Measurements from ENCODE around the gene ANKS1B.
A peak's percentile ranks its signal among the peaks of the same experiment; 100 is the strongest.

Gene ANKS1B

DNA sequence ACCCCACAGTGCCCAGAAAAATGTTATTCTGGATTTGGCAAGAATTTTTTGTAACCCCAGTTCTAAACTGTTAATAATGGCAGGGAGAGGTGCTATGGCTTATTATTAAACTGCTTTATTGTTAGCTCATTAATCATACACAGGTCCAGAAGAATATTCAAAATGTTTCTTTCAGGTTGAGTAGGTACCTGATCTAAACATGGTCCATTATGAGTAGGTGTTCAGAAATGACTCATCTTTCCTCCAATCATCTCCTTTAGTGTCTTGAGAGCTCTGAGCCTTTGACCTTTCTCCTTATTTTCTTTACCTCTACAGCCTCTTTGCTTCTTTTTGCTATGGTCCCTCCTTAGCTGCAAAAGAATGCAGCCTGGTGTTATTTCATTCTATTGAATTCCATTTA lies 548.2 kb downstream of the ANKS1B start:
- DNase-seq, result no peak

DNA sequence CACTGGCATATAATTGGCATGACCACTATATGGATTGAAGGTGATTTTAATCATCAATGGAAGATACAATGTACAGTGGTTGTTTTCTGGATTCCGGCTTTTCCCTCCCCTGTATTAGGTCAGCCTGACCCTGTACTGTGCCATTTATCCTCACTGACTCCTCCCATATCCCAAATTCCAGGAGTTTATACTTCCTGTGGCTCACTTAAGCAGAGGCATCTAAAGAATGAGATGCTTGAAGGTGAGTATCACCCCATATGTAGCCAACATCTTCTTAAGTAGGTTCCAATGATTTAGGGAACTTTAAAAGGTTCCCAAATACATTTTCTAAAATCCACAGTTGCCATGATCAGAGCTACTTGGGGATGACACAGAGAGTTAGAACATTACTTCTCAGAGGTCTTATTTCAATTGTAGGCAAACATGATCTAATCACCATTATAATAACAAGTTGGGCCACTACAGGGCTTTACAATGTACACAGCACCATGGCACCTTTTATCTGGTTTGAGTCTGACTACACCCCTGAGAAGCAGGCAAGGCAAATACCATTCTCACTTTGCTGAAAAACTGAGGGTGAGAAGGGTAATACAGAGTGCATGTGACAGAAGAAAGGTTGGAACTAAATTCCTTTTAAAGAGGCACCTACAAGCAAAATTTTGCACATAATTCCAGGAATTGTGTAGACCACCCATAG lies 549.5 kb downstream of the ANKS1B start:
- DNase-seq, result no peak

DNA sequence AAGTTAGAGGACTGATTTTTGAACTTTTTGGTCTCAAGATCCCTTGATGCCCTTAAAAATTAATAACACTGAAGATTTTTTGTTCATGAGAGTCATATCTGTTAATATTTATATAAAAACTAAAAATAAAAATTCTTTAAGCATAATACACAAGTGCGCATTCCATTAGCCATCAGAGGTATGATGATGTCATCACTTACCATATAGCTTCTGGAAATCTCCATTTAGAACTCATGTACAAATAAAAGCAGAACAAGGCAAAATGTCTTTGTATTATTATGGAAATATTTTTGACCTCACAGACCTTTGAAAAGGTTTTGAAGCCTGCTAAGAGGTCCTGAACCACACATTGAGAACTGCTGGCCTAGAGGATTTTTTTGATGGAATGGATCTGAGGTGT lies 551.6 kb downstream of the ANKS1B start:
- DNase-seq, result no peak

- no peak for DNase-seq
These were observed 553.5 kb downstream of the ANKS1B start for GRCh38 chr12:99431203-99431602.

DNA sequence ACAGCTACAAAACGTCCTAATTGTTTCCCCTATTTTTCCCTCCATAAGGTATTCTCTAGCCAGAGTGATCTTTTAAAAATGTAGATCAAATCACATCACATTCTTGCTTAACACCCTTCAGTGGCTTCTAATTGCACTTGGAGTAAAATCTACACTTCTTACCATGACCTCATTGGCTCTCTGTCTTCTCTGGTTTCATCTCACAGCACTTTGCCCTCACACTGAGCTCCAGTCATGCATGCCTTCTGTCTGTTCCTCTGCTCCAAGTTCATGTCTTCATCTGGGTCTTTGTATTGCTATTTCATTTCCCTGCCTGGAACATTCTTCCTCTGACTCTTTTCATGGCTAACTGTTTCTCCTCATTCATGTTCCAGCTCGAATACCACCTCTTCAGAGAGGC lies 557.6 kb downstream of the ANKS1B start:
- DNase-seq, result no peak

DNA sequence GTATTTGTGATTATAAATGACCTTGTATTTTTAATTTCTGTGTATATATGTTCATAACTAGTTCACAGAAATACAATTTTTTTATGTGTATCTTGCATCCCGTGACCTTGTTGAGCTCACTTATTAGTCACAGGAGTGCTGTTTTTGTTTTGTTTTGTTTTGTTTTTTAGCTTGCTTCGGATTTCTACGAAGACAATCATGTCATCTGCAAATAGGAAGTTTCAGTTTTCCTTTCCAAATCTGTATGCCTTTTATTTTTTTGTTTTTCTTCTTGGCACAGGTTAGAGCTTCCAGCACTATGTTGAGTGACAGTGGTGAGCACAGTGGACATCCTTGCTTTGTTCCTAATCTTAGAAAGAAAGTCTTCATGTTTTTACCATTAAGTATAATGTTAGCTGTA lies 566.4 kb downstream of the ANKS1B start:
- DNase-seq, result no peak

GRCh38 chr12:99413751-99414150 lies 571.0 kb downstream of the ANKS1B start:
- DNase-seq, result no peak

- no peak for DNase-seq
These were observed 591.0 kb downstream of the ANKS1B start for GRCh38 chr12:99393763-99394162.

DNA sequence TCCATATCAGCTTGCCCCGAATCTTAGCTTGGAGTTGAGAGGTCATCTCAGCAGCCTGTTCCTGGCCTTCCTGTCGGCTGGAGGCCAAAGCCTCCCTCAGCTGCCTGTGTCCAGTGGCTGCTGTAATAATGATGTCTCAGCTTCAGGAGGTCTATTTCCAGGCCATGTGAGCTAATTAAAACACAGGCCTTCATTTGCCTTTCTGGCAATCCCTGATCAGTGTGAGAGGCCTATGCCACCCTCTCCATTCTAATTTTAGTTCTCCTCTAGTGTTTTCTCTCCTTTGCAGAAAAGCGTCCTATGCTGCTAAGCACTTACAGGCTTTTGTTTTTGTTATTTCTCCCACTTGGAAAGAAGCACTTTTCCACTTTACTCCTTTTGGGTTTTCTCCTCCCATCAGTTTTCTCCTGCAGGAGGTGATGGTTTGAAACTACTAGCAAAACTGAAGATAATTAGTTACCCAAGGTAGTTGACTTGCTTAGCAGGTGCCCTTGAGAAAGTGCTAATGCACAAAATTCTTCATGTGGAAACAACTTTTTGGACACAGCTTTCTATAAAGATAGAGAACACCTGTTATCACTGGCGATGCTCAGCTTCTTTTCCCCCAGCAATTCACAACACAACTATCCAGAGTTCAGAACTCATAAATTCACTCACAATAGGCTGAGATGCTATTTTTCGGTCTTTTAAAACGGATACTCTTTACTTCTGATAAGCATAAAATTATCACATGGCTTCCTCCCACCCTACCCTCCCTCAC lies 592.5 kb downstream of the ANKS1B start:
- no peak for DNase-seq

DNA sequence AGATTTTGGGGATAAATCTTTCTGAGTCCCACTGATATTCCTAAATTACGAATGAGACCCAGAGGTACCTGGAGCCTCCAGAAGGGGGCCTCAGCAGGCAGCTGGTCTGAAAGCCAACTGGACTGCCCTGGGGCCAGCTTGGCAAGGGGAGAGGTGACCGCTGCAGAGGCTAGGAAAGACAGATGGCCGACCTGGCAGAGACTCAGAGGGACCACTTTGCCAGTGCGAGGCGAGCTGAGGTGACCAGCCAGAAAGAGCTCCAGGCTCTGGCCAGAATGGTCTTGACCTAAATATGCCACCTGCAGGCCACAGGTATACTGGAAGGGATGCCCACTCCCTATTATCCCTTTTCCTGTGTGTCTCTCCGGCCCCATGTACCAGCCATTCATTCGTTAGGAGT lies 594.0 kb downstream of the ANKS1B start:
- no peak for DNase-seq

DNA sequence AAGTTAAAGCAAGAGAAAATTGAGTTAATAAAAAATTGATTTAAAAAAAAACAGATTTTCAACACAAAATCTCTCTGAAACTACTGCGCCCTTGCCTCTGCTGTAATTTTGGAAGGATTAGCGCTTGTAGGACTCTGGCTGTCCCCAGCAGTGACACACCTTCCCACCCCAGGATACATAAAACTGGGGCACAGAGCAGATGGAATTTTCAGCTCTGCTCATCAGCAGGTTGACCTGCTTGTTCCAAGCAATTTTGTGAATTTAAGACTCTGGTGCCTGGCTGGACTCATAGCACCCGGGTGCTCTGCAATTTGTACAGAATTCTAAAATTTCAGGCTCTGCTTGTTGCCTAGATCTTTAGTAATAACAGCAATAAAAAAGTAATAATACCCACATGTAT lies 595.0 kb downstream of the ANKS1B start:
- DNase-seq, result no peak

- DNase-seq, result no peak
These were observed 596.0 kb downstream of the ANKS1B start for GRCh38 chr12:99388671-99389195.

- no peak for DNase-seq
These were observed 597.1 kb downstream of the ANKS1B start for GRCh38 chr12:99387661-99388060.

- DNase-seq, result peak in 1 of 2 experiments; percentile 15
These were observed 597.8 kb downstream of the ANKS1B start for GRCh38 chr12:99386907-99387306.

- DNase-seq, result no peak
These were observed 601.5 kb downstream of the ANKS1B start for GRCh38 chr12:99383258-99383657.

DNA sequence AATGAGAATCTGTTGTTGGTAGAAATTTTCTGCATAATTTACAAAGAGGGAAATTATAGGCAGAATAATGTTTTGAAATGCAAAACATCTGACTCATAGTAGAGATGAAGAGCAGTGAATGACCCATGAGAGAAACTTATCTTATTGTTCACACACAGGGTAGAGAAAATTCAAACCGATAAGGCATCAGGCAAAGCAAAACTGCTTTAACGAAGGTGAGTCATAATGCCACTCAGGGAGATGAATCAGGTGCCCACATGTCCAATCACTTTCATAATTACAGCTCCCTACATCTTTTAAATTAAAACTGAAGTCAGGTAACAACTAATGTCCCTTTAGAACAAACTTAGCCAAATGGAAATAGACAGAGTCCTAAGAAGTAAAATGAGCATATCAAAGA lies 602.7 kb downstream of the ANKS1B start:
- DNase-seq, result no peak

DNA sequence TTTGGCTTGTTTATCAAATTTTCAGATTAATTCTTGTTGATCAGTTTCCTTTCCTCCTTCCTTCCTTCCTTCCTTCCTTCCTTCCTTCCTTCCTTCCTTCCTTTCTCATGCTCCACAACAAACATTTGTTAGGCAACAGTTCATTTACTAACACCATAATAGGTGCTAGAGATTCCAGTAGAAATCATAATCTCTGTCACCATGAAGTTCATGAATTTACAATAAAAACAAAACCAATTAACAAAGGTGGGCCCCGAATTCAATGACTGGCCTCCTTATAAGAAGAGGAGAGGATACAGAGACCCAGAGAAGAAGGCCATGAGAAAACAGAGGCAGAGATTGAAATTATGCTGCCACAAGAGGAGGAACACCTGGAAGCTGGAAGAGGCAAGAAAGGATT lies 604.0 kb downstream of the ANKS1B start:
- DNase-seq, result no peak

- DNase-seq, result no peak
These were observed 610.7 kb downstream of the ANKS1B start for GRCh38 chr12:99374023-99374422.

- no peak for DNase-seq
These were observed 612.3 kb downstream of the ANKS1B start for GRCh38 chr12:99372257-99372920.

- no peak for DNase-seq
These were observed 614.2 kb downstream of the ANKS1B start for GRCh38 chr12:99370421-99371138.

DNA sequence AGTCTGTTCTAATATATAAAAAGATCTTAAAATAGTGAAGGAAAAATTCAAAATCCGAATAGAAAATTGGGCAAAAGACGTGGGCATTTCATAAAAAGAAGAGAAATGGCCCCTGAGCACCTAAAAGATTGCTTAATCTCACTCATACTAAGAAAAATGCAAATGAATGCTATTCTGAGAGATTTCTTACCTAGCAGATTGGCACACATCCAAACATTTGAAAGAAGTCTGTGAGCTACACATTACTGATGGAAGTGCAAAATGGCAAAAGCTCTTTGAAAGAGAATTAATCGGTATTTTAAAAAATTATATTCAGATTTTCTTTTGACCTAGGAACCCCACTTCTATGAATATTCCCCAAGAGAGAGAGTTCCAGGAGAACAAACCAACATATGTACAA lies 617.6 kb downstream of the ANKS1B start:
- no peak for DNase-seq

- no peak for DNase-seq
These were observed 632.5 kb downstream of the ANKS1B start for GRCh38 chr12:99352269-99352668.

GRCh38 chr12:99343960-99344359 lies 640.8 kb downstream of the ANKS1B start:
- DNase-seq, result no peak
